SK-N-MC (cell line): ENCODE data around the gene ETV3.
"Not testable (repeated sequence)": the region's sequence is repeated elsewhere in the genome, so short reads cannot be mapped to it uniquely, and the experiment has no call there.

Experiments
- DNase-seq: peaks from one replicate; pipeline ENCODE4 v3.0.0-alpha.2; 2011; ENCODE audit warnings: low read depth, low spot score
- H3K27ac ChIP-seq: fragments of 200-600 bp; sonication (generic); 2 replicates; pipeline ENCODE4 v1.5.1; 2016; ENCODE audit warnings: mixed run types
- H3K36me3 ChIP-seq: fragments of 200-600 bp; sonication (generic); 2 replicates; pipeline ENCODE4 v1.6.1; 2017; ENCODE audit warnings: antibody characterized with exemption, low read length, mixed read lengths; ENCODE audit not compliant: insufficient read depth
- H3K4me3 ChIP-seq: fragments of 200-600 bp; sonication (generic); 2 replicates; pipeline ENCODE4 v1.5.1; 2016
- H3K9ac ChIP-seq: fragments of 200-600 bp; sonication (generic); 2 replicates; pipeline ENCODE4 v1.8.0; 2017; ENCODE audit warnings: mixed run types, mixed read lengths; ENCODE audit not compliant: insufficient read length
- H3K9me3 ChIP-seq: fragments of 200-600 bp; sonication (generic); 2 replicates; pipeline ENCODE4 v1.6.1; 2017; ENCODE audit warnings: low read depth, mild to moderate bottlenecking, antibody characterized with exemption, low read length, moderate library complexity, mixed read lengths
- EZH2 ChIP-seq: fragments of 200-600 bp; sonication (generic); IDR thresholded peaks from one replicate; pipeline ENCODE4 v1.6.1; 2017; ENCODE audit warnings: antibody characterized with exemption
- FOXP2 ChIP-seq: optimal IDR thresholded peaks from 2 replicates; pipeline ENCODE3; 2011; ENCODE audit warnings: mild to moderate bottlenecking, moderate library complexity; ENCODE audit not compliant: insufficient read depth; ENCODE audit errors: extremely low read length, control extremely low read depth
- POLR2AphosphoS5 ChIP-seq: IDR thresholded peaks from 2 replicates; pipeline ENCODE4 v1.6.1; 2012; ENCODE audit warnings: mild to moderate bottlenecking, low read depth, low read length, borderline replicate concordance

ETV3 gene

DNA sequence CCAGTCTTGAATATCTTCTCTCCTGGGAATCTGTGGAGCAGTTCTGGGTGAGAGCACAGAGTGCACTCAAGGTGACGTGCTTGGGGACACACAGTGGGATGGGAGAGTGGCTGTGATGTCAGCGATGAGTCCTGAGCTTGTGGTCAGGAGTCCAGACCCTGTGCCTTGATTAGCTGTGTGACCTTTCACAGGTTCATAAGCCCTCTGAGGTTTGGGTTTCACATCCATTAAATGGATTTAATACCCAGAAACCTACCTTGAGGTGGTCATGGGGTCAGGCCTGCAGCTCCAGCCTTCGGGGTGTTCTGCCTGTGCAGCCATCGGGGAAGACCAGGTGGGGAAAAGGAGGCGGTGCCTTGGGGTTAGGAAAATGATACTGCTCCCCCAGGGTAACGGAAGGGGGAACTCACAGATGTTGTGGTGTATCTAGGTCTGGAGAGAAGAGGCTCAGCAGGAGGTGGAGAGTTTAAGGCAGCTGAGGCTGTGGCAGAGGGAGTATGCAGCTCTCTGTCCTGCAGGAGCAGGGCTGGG lies 38.5 kb upstream of the ETV3 start:
- no peak overlapping the region for H3K27ac ChIP-seq
- H3K9ac ChIP-seq: no peak overlapping the region
- TF ChIP-seq FOXP2: no peak
- no peak for TF ChIP-seq EZH2
- no peak for TF ChIP-seq POLR2AphosphoS5

DNA sequence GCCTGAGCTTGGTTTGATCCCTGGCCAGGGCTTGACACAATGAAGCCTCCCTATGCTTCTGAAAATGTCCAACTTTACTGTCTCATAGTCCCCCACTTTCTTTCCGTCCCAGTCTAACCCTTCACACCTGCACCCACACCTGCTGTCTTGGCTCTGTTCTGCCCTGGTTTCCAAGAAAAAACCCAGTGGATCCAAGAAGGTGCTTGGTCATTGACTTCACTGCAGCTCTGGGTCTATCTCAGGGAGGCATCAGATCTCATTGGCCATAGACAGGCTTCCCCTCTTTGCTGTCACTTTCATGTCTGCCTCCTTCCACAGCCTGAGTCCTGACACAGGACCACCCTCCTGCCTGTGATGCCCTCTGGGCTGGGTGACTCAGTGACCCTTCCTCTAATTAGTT lies 37.8 kb upstream of the ETV3 start:
- DNase-seq: no peak

More for the DNA sequence above, 38.5 kb upstream of the ETV3 start:
- Histone ChIP-seq H3K36me3 (no peaks in the 10 kb centered on the region), H3K9me3 (no peaks in the 10 kb centered on the region), H3K4me3 (no peak overlapping the region)
- no peak for DNase-seq

DNA sequence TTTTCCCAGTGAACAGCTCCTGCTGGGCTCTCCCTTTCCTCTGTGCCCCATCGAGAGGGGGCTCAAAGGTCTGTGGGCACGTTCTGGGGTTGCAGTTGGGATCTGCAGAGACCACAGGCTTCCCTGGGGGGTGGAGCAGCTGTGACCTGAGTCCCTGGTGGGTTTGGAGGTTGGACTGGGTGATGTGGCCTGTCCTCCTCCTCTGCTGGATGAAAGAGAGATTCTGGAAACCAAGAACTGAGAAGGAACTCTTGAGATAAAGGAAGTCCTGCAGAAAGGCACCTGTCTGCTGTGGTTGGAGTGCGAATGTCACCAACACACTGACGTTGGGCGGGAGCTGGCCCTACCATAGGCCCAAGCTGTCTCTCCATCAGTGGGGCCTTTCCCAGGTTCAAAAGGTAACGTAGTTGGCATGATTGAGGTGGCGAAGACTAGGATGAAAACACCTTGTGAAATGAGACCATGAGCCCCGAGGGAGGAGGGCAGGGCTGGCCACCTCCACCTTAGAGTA lies 35.8 kb upstream of the ETV3 start:
- H3K36me3 ChIP-seq: no peaks in the 10 kb centered on the region
- no peaks in the 10 kb centered on the region for H3K9me3 ChIP-seq
- H3K9ac ChIP-seq: no peak overlapping the region
- H3K27ac ChIP-seq: no peak overlapping the region
- no peak overlapping the region for H3K4me3 ChIP-seq
- TF ChIP-seq EZH2 (no peak), FOXP2 (no peak), POLR2AphosphoS5 (no peak)
- DNase-seq: no peak

More for the DNA sequence above, 37.8 kb upstream of the ETV3 start:
- Histone ChIP-seq H3K36me3 (no peaks in the 10 kb centered on the region), H3K27ac (no peak overlapping the region), H3K9ac (no peak overlapping the region), H3K9me3 (no peaks in the 10 kb centered on the region), H3K4me3 (no peak overlapping the region)
- TF ChIP-seq POLR2AphosphoS5 (no peak), EZH2 (no peak), FOXP2 (no peak)

DNA sequence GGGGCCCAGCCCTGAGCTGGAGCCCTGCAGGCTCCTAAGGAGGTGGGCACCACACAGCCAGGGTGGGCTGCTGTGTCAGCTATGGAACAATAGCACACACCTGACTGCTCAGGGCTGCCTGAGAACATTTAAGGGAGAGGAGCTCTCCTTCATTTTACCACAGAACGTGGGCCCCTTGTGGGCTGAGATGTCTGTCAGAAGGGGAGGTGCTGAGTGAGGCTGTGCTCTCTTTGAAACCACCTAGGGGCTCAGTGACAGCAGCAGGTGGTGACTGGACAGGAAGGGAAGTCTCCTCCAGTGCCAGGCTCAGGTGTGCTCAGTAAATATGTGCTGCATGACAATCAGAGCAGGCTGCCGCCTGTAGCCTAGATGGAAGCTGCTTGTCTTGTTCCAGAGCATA lies 35.0 kb upstream of the ETV3 start:
- not testable (repeated sequence) for DNase-seq, H3K27ac ChIP-seq, H3K9me3 ChIP-seq, H3K9ac ChIP-seq, H3K36me3 ChIP-seq, H3K4me3 ChIP-seq

DNA sequence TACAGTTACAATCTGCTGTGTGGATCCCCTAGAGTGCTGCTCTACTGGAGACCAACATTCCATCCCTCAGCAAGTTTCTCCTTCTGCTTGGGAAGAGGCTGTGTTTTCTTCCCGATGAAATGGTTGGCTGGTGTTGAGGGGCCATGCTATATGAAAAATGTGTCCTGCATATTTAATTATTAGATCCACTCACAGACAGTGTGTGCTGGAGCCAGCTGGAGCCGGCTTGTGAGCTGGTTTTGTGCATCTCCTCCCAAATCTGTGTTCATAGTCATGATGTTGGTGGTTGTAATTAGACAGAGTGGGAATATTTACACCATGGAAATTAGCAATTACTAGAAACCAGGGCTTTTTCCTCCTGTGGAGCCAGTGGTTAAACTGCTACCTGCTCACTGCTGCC lies 34.4 kb upstream of the ETV3 start:
- not testable (repeated sequence) for H3K9me3 ChIP-seq, H3K4me3 ChIP-seq, H3K36me3 ChIP-seq, H3K9ac ChIP-seq, H3K27ac ChIP-seq, DNase-seq

DNA sequence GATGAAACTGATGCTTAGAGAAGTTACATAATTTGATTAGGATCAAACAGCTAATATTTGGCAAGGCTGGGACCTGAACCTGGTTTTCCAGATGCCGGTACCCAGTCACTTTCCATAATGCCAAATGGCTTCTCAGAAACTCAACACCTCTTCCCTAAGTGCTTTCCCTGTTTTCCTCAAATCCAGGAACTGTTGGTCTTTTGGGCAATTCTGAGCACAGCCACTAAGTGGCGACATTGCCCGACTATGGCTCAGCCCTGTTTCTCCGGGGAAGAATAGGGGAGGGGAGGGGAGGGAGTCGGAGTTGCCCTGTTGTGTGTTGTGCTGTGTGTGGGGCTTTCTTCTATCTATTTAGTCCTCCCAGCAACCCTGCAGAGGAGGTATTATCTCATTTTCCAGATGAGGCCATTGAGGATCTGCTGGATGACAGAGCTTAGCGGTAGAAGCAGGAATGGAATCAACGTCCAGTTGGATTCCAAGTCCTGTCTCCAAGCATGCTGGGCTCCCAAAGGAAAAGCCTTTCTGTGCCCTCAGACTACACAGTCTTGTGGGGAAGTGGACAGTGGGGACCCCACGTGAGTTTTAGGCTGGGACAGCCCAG lies 33.8 kb upstream of the ETV3 start:
- DNase-seq, H3K9me3 ChIP-seq, H3K27ac ChIP-seq, H3K9ac ChIP-seq, H3K4me3 ChIP-seq, H3K36me3 ChIP-seq: not testable (repeated sequence)

DNA sequence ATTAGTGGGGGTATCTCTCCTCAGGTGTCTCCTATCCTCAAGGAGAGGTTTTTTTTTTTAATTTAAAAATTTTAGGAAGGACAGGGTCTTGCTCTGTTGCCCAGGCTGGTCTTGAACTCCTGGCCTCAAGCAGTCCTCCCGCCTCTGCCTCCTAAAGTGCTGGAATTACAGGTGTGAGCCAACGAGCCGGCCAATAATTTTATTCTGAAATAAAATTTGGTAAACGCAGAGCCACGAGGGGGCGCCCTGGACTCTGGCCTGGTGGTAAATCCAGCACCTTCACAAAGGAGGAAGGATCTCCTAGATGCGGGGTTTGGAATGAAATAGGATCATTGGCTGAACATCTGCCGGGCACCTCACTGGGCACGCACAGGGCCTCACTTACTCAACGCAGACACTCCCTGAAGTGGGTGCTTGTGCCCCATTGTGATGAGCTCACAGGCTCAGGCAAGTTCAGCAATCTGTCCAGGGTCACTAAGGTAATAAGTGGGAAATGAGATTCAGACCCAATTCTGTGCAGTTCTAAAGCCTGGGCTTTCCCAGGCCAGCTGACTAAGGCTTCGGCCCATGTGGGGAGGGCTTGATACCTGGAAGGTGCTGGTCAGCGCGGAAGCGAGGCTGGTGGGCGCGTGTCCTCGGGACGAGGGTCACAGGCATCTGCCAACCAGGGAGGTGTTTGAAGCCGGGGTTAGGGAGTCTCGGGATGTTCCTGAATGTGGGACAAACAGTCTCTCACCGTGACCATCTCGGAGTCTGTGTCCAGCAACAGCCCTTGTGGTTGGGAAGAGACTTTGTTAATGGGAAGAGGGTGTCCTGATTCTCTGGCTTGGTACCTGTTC lies 32.7 kb upstream of the ETV3 start:
- TF ChIP-seq FOXP2 (no peak), POLR2AphosphoS5 (no peak)
- Histone ChIP-seq H3K4me3 (no peak overlapping the region), H3K27ac (no peak overlapping the region), H3K9ac (no peak overlapping the region), H3K36me3 (no peaks in the 10 kb centered on the region), H3K9me3 (no peaks in the 10 kb centered on the region)
- no peak for DNase-seq

DNA sequence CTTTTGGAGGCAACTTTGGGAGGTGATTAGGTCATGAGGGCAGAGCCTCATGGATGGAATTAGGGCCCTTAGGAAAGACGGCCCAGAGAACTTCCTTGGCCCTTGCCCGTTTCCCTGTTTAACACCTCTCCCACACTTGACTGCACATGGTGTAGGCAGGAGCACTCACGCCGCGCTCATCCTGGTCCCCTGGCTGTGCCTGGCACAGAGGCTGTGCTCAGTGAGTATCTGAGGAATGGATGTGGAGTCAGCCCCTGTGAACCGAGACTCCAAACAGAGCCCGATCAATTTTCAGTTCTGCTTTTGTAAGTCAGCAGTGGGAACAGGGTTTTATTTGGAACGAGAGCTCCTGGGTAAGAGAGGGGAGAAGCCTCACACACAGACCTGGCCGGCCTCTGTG lies 29.8 kb upstream of the ETV3 start:
- no peak for TF ChIP-seq POLR2AphosphoS5
- no peak for TF ChIP-seq FOXP2
- no peak for TF ChIP-seq EZH2
- H3K27ac ChIP-seq: no peak overlapping the region
- H3K36me3 ChIP-seq: no peaks in the 10 kb centered on the region
- DNase-seq: no peak
- no peak overlapping the region for H3K9ac ChIP-seq
- H3K9me3 ChIP-seq: no peaks in the 10 kb centered on the region
- no peak overlapping the region for H3K4me3 ChIP-seq

DNA sequence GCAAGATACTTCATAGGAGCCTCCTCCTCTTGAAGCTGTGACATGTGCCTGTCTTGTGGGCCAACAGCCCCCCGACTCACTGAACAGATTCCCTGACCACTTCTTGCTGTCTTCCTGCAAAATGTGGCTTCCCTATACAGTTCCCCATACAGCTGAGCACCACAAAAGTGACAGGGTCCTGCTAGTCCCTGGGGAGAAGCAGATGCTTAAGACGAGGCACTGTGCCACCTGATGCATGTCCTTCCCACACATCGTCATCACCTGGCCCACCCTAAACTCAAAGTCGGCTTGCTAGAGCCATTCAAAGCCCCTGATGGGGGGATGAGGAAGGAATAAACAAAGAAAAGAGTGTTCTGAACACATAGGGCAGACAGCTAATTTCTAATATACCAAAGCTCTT lies 29.2 kb upstream of the ETV3 start:
- no peak overlapping the region for H3K27ac ChIP-seq
- TF ChIP-seq FOXP2 (no peak), EZH2 (no peak), POLR2AphosphoS5 (no peak)
- DNase-seq: no peak
- H3K9me3 ChIP-seq: no peaks in the 10 kb centered on the region
- H3K4me3 ChIP-seq: no peak overlapping the region
- H3K9ac ChIP-seq: no peak overlapping the region
- H3K36me3 ChIP-seq: no peaks in the 10 kb centered on the region
